Adipocyte (in vitro differentiated cells): ENCODE data around the gene CNNM2.

Experiments used
- DNase-seq: peaks from one replicate; pipeline ENCODE4 v3.0.0-alpha.2; 2015; ENCODE audit warnings: low read depth
- H3K27me3 ChIP-seq: replicated peaks from 2 replicates; pipeline ENCODE4 v1.7.0; 2013; ENCODE audit warnings: mild to moderate bottlenecking, low read length, moderate library complexity; ENCODE audit not compliant: control insufficient read depth, insufficient read depth
- H3K36me3 ChIP-seq: 2 replicates; pipeline ENCODE4 v1.7.0; 2013; ENCODE audit warnings: low read length, mild to moderate bottlenecking, moderate library complexity; ENCODE audit not compliant: control insufficient read depth, insufficient read depth, severe bottlenecking
- H3K4me1 ChIP-seq: 2 replicates; pipeline ENCODE4 v1.7.0; 2013; ENCODE audit warnings: mild to moderate bottlenecking, low read length, moderate library complexity; ENCODE audit not compliant: control insufficient read depth, insufficient read depth
- H3K4me3 ChIP-seq: 2 replicates; pipeline ENCODE4 v1.7.0; 2013; ENCODE audit warnings: mild to moderate bottlenecking, low read length, moderate library complexity
- H3K9ac ChIP-seq: 2 replicates; pipeline ENCODE4 v1.7.0; 2013; ENCODE audit warnings: mild to moderate bottlenecking, low read length, moderate library complexity
- H3K9me3 ChIP-seq: 2 replicates; pipeline ENCODE4 v1.7.0; 2013; ENCODE audit warnings: mild to moderate bottlenecking, low read length, moderate library complexity; ENCODE audit not compliant: control insufficient read depth

Gene CNNM2

GRCh38 chr10:102917962-102918816 lies at the start of gene CNNM2:
Gene CNNM2, plus strand, starts transcription at chr10:102918294. Its CDS starts 187 bp downstream, at chr10:102918481.
- Histone ChIP-seq H3K4me1 (peaks cover 16% of the 10 kb centered on the region), H3K36me3 (no peaks in the 10 kb centered on the region), H3K9me3 (no peaks in the 10 kb centered on the region), H3K27me3 (peaks cover 3% of the 10 kb centered on the region), H3K4me3 (peak within 1 kb of the TSS; percentile 92), H3K9ac (peak within 1 kb of the TSS; percentile 92)
- DNase-seq, result peak; percentile 100

GRCh38 chr10:102868911-102869257 lies 49.2 kb upstream of the CNNM2 start:
- DNase-seq, result peak; percentile 11
- H3K4me3 ChIP-seq, result peak overlapping the region; percentile 76
- H3K9ac ChIP-seq, result peak overlapping the region; percentile 34
- peaks cover 8% of the 10 kb centered on the region for H3K27me3 ChIP-seq
- peaks cover 3% of the 10 kb centered on the region for H3K36me3 ChIP-seq
- peaks cover 4% of the 10 kb centered on the region for H3K4me1 ChIP-seq
- H3K9me3 ChIP-seq, result no peaks in the 10 kb centered on the region

- Histone ChIP-seq H3K27me3 (peaks cover 8% of the 10 kb centered on the region), H3K9ac (peak within 1 kb of the TSS; percentile 76), H3K4me1 (peaks cover 4% of the 10 kb centered on the region), H3K4me3 (peak within 1 kb of the TSS; percentile 76), H3K36me3 (peaks cover 3% of the 10 kb centered on the region), H3K9me3 (no peaks in the 10 kb centered on the region)
- peak; percentile 69 for DNase-seq
Observed at GRCh38 chr10:102869258-102870198, 48.6 kb upstream of the CNNM2 start, which contains the start of gene AS3MT. Gene AS3MT, plus strand, starts transcription at chr10:102869470. Its CDS starts 123 bp downstream, at chr10:102869593.

DNA sequence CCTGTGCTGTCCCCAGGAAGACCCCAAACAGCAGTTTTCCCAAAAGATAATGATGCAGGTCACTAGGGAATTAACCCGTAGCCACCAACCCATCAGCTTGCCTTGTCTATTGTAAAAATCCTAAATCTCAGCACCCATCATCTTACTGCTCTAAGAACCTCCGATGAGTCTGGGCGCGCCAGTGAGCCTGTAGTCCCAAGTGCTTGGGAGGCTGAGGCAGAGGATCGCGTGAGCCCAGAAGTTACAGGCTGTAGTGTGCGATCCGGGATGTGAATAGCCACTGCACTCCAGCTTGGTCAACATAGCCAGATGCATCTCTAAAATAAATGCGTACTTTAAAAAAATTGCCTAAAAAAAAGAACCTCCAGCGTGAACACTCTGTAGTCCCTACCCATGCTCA lies 47.9 kb upstream of the CNNM2 start:
- Histone ChIP-seq H3K9me3 (no peaks in the 10 kb centered on the region), H3K4me3 (peak overlapping the region; percentile 76), H3K9ac (no peak overlapping the region), H3K36me3 (no peaks in the 10 kb centered on the region), H3K4me1 (peaks cover 4% of the 10 kb centered on the region), H3K27me3 (peaks cover 8% of the 10 kb centered on the region)
- no peak for DNase-seq

DNA sequence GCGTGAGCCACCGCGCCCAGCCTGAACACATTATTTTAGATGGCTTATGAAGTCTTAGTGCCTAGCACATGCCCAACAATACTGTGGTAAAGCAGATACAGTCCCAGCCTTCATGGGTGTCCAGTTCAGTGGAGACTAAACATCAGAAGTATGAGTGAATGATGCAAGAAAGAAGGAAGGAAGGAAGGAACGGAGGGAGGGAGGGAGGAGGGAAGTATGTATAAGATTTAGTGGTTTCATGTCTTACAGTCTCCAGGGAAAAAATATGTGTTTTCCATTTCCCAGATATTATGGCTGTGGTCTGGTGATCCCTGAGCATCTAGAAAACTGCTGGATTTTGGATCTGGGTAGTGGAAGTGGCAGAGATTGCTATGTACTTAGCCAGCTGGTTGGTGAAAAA lies 45.9 kb upstream of the CNNM2 start:
- Histone ChIP-seq H3K9me3 (no peaks in the 10 kb centered on the region), H3K4me3 (no peak overlapping the region), H3K27me3 (peaks cover 8% of the 10 kb centered on the region), H3K4me1 (peaks cover 4% of the 10 kb centered on the region), H3K36me3 (no peaks in the 10 kb centered on the region), H3K9ac (no peak overlapping the region)
- peak; percentile 29 for DNase-seq

GRCh38 chr10:102876747-102877153 lies 41.3 kb upstream of the CNNM2 start:
- Histone ChIP-seq H3K9me3 (no peaks in the 10 kb centered on the region), H3K27me3 (no peaks in the 10 kb centered on the region), H3K4me1 (peaks cover 9% of the 10 kb centered on the region), H3K9ac (no peak overlapping the region), H3K4me3 (no peak overlapping the region), H3K36me3 (no peaks in the 10 kb centered on the region)
- DNase-seq, result no peak

- no peaks in the 10 kb centered on the region for H3K9me3 ChIP-seq
- no peak overlapping the region for H3K9ac ChIP-seq
- no peaks in the 10 kb centered on the region for H3K36me3 ChIP-seq
- peaks cover 9% of the 10 kb centered on the region for H3K4me1 ChIP-seq
- no peak for DNase-seq
- H3K27me3 ChIP-seq, result no peaks in the 10 kb centered on the region
- H3K4me3 ChIP-seq, result no peak overlapping the region
Observed at GRCh38 chr10:102878629-102879028, 39.5 kb upstream of the CNNM2 start.

DNA sequence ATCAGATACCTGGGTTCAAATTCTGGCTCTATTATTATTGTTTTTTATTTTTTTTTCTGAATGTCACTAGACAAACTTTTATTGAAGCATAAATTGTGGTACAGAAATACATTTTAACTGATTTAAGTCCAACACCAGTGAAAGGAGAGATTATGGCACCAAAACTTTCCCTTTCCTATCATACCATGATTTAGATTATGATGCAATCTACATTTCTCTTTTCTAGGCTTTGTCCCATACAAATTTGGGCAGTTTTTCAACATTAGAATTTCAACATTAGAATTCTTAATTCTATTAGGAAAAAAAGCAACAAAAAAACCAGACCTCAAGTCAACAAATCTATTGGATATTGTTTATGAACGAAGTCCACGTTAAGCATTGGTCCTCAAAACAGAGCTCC lies 37.8 kb upstream of the CNNM2 start:
- H3K9ac ChIP-seq, result no peak overlapping the region
- peaks cover 9% of the 10 kb centered on the region for H3K4me1 ChIP-seq
- no peaks in the 10 kb centered on the region for H3K27me3 ChIP-seq
- H3K4me3 ChIP-seq, result no peak overlapping the region
- H3K9me3 ChIP-seq, result no peaks in the 10 kb centered on the region
- no peaks in the 10 kb centered on the region for H3K36me3 ChIP-seq
- peak; percentile 21 for DNase-seq

- H3K9ac ChIP-seq, result no peak overlapping the region
- DNase-seq, result no peak
- no peak overlapping the region for H3K4me3 ChIP-seq
- H3K4me1 ChIP-seq, result no peaks in the 10 kb centered on the region
- H3K27me3 ChIP-seq, result no peaks in the 10 kb centered on the region
- H3K9me3 ChIP-seq, result peaks cover 12% of the 10 kb centered on the region
- H3K36me3 ChIP-seq, result no peaks in the 10 kb centered on the region
Observed at GRCh38 chr10:102888048-102888447, 30.0 kb upstream of the CNNM2 start.

- no peaks in the 10 kb centered on the region for H3K9me3 ChIP-seq
Observed at GRCh38 chr10:102894466-102895213, 23.5 kb upstream of the CNNM2 start.

More at GRCh38 chr10:102894466-102895213, 23.5 kb upstream of the CNNM2 start:
- Histone ChIP-seq H3K36me3 (no peaks in the 10 kb centered on the region), H3K27me3 (no peaks in the 10 kb centered on the region), H3K4me3 (no peak overlapping the region), H3K4me1 (no peaks in the 10 kb centered on the region), H3K9ac (no peak overlapping the region)
- DNase-seq, result no peak
